B cell (primary cell): ENCODE results near the gene TMEM266. TPM values are rescaled to one million over a fixed set of nuclear protein-coding genes. Genes with fewer than 3 reads are reported as not detected.

ENCODE experiments used
- ATAC-seq: fragments of 200-7000 bp; cut with Tn5 transposase; one replicate; pipeline ENCODE4 v1.10.0; 2021; ENCODE audit warnings: low read depth, mild to moderate bottlenecking, moderate number of reproducible peaks, moderate library complexity
- CTCF ChIA-PET: fragments of 350-600 bp; sonication (Branson Sonifier 250); formaldehyde crosslinking; loops from one replicate; lab custom pipeline; 2021; ENCODE audit warnings: antibody characterized with exemption, inconsistent platforms; lab: Charles Lee
- POLR2A ChIA-PET: fragments of 350-600 bp; sonication (Branson Sonifier 250); formaldehyde crosslinking; loops from one replicate; lab custom pipeline; 2021; ENCODE audit warnings: antibody characterized with exemption; lab: Charles Lee
- DNase-seq: peaks from one replicate; pipeline ENCODE4 v3.0.0; 2013
- H2AFZ ChIP-seq: 2 replicates; pipeline ENCODE4 v1.6.1; 2012; ENCODE audit warnings: mild to moderate bottlenecking, low read depth, low read length; ENCODE audit not compliant: insufficient read depth, poor library complexity, severe bottlenecking
- H3K27ac ChIP-seq, 2 donors: 1 replicate in 1 of 2; 2 replicates in 1 of 2; pipeline ENCODE4 v1.5.1; 2012 to 2013; ENCODE audit warnings: low read length in 2 of 2, mild to moderate bottlenecking in 2 of 2, moderate library complexity in 1 of 2
- H3K27me3 ChIP-seq, 4 experiments: fragments of 200-600 bp in 1 of 4; sonication (generic) in 1 of 4; replicated peaks in 1 of 4; 1 replicate in 2 of 4; 2 replicates in 2 of 4; pipeline versions ENCODE4 v1.6.1 to v1.7.0; 2013 to 2016; ENCODE audit warnings: low read length in 3 of 4, mild to moderate bottlenecking in 2 of 4, mixed read lengths in 1 of 4, moderate library complexity in 1 of 4; ENCODE audit not compliant: insufficient read depth in 4 of 4, control insufficient read depth in 3 of 4; ENCODE audit errors: control extremely low read depth in 1 of 4
- H3K36me3 ChIP-seq, 2 experiments: replicated peaks in 1 of 2; 1 replicate in 1 of 2; 2 replicates in 1 of 2; pipeline versions ENCODE4 v1.6.1 to v1.7.1; 2013; ENCODE audit warnings: low read length in 1 of 2; ENCODE audit not compliant: insufficient read depth in 2 of 2, control insufficient read depth in 1 of 2; ENCODE audit errors: control extremely low read depth in 1 of 2, extremely low read depth in 1 of 2
- H3K4me1 ChIP-seq, 2 donors: fragments of 200-600 bp in 1 of 2; sonication (generic) in 1 of 2; 1 replicate in 1 of 2; 2 replicates in 1 of 2; pipeline versions ENCODE4 v1.5.1 to v1.6.1; 2013 to 2017; ENCODE audit warnings: low read length in 2 of 2; ENCODE audit not compliant: control insufficient read depth in 2 of 2, insufficient read depth in 2 of 2
- H3K4me2 ChIP-seq: replicated peaks from 2 replicates; pipeline ENCODE3; 2012; ENCODE audit warnings: mild to moderate bottlenecking, low read depth, low read length; ENCODE audit not compliant: poor library complexity, severe bottlenecking
- H3K4me3 ChIP-seq, 5 experiments: fragments of 200-600 bp in 1 of 5; sonication (generic) in 1 of 5; 1 replicate in 3 of 5; 2 replicates in 2 of 5; pipeline versions ENCODE4 v1.5.1 to v1.7.0; 2011 to 2016; ENCODE audit warnings: low read length in 4 of 5, mild to moderate bottlenecking in 4 of 5, low read depth in 2 of 5, control low read depth in 1 of 5, moderate library complexity in 1 of 5; ENCODE audit not compliant: insufficient read depth in 1 of 5; ENCODE audit errors: control extremely low read depth in 1 of 5, extremely low read depth in 1 of 5
- H3K79me2 ChIP-seq: fragments of 200-600 bp; sonication (generic); one replicate; pipeline ENCODE4 v1.6.0; 2016; ENCODE audit warnings: low read length; ENCODE audit not compliant: control insufficient read depth, insufficient read depth
- H3K9ac ChIP-seq: fragments of 200-600 bp; sonication (generic); 2 replicates; pipeline ENCODE4 v1.6.1; 2017; ENCODE audit warnings: mild to moderate bottlenecking, low read length, moderate library complexity
- H3K9me3 ChIP-seq, 3 donors: one replicate each; pipeline versions ENCODE4 v1.6.1 to v1.7.1; 2013; ENCODE audit warnings: low read length in 2 of 3; ENCODE audit not compliant: control insufficient read depth in 2 of 3, insufficient read depth in 1 of 3; ENCODE audit errors: control extremely low read depth in 1 of 3
- H4K20me1 ChIP-seq: 2 replicates; pipeline ENCODE4 v1.6.0; 2012; ENCODE audit warnings: mild to moderate bottlenecking, low read length; ENCODE audit not compliant: insufficient read depth, control insufficient read depth, poor library complexity, severe bottlenecking
- H3K27ac Mint-ChIP-seq: one replicate; pipeline ENCODE4 v1.8.0; 2021; ENCODE audit warnings: mixed read lengths
- H3K27me3 Mint-ChIP-seq: one replicate; pipeline ENCODE4 v1.8.0; 2021; ENCODE audit warnings: mixed read lengths
- H3K4me1 Mint-ChIP-seq: one replicate; pipeline ENCODE4 v1.8.0; 2021; ENCODE audit warnings: mixed read lengths
- H3K4me3 Mint-ChIP-seq: one replicate; pipeline ENCODE4 v1.8.0; 2021; ENCODE audit warnings: mixed read lengths
- H3K9me3 Mint-ChIP-seq: one replicate; pipeline ENCODE4 v1.8.0; 2022; ENCODE audit warnings: mixed read lengths; ENCODE audit not compliant: insufficient read depth
- EZH2 ChIP-seq: IDR thresholded peaks from 2 replicates; pipeline ENCODE4 v1.6.1; 2012; ENCODE audit warnings: borderline replicate concordance, low read depth, mild to moderate bottlenecking, moderate library complexity, low read length; ENCODE audit not compliant: insufficient read depth, poor library complexity, severe bottlenecking
- WGBS: methylation state at CpG from one replicate; pipeline ENCODE4 v1.1.5; 2013; ENCODE audit warnings: missing lambda C conversion rate; ENCODE audit not compliant: insufficient coverage; 5-methylcytosine and 5-hydroxymethylcytosine counted together
- intact Hi-C: fragments of 100-400 bp; cut with micrococcal nuclease; formaldehyde crosslinking; loops from one replicate; pipeline ENCODE4 v1.10.0; 2022
- polyA plus RNA-seq: library from polyadenylated mRNA; depleted of rRNA; stranded (reverse); fragments of >200 nt; gene quantifications from 2 replicates; pipeline ENCODE4 v1.2.3, GENCODE V29; 2012
- total RNA-seq, 2 donors: library from RNA; stranded (reverse); fragments of 120-200 nt in 1 of 2; gene quantifications; 1 replicate in 1 of 2; 2 replicates in 1 of 2; pipeline versions ENCODE4 v1.2.3 to v1.2.4, GENCODE V29; 2013 to 2022
- TF ChIP-seq, protein P1 (sequence below): fragments of 200-600 bp; IDR thresholded peaks from one replicate; pipeline ENCODE4 v1.8.0; 2022; ENCODE audit warnings: antibody characterized with exemption, mild to moderate bottlenecking

The TMEM266 gene
- total and polyA plus RNA-seq, 2 donors (not counting 1 experiment from before 2014, with no cell fraction given): not detected

DNA sequence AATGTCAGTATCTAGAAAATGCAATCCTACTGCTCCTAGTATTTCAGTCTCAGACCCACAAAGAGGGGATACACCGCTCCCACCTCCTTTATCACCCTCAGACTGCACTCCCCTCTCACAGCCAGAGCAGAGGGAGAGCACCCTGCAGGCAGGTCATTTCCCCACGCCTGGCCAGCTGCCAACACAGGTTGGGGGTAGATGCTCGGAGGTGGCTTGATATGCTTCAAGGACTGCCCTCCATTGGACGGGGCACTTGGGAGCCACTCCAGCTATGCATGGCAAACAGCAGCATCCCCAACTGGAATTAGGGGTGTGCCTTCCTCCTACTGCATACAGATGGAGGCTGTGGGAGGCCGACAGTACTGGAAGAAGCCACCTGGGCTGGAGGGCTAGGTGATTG lies 41.9 kb downstream of the TMEM266 start:
- Histone ChIP-seq H3K79me2 (no peaks in the 10 kb centered on the region), H3K27ac (no peak overlapping the region), H3K9ac (no peak overlapping the region), H3K9me3 (no peaks in the 10 kb centered on the region), H3K27me3 (peaks cover 0 to 11% (median 3%) of the 10 kb centered on the region in 4 experiments), H2AFZ (no peak overlapping the region), H3K36me3 (no peaks in the 10 kb centered on the region), H3K4me1 (no peaks in the 10 kb centered on the region), H3K4me2 (no peak overlapping the region), H3K4me3 (no peak overlapping the region), H4K20me1 (no peaks in the 10 kb centered on the region)
- no peak for TF ChIP-seq EZH2
- TF ChIP-seq, protein P1, sequence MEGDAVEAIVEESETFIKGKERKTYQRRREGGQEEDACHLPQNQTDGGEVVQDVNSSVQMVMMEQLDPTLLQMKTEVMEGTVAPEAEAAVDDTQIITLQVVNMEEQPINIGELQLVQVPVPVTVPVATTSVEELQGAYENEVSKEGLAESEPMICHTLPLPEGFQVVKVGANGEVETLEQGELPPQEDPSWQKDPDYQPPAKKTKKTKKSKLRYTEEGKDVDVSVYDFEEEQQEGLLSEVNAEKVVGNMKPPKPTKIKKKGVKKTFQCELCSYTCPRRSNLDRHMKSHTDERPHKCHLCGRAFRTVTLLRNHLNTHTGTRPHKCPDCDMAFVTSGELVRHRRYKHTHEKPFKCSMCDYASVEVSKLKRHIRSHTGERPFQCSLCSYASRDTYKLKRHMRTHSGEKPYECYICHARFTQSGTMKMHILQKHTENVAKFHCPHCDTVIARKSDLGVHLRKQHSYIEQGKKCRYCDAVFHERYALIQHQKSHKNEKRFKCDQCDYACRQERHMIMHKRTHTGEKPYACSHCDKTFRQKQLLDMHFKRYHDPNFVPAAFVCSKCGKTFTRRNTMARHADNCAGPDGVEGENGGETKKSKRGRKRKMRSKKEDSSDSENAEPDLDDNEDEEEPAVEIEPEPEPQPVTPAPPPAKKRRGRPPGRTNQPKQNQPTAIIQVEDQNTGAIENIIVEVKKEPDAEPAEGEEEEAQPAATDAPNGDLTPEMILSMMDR: no peak
- no peak overlapping the region for H3K27ac Mint-ChIP-seq
- CTCF ChIA-PET: no interaction called here
- H3K4me3 Mint-ChIP-seq: no peak overlapping the region
- H3K27me3 Mint-ChIP-seq: peaks cover 46% of the 10 kb centered on the region
- H3K9me3 Mint-ChIP-seq: no peaks in the 10 kb centered on the region
- ATAC-seq (no peak), DNase-seq (no peak)
- POLR2A ChIA-PET: no interaction called here
- intact Hi-C loops: no loop called here
- WGBS: 93% methylated on average over 4 of the region's 5 CpGs
- no peaks in the 10 kb centered on the region for H3K4me1 Mint-ChIP-seq

DNA sequence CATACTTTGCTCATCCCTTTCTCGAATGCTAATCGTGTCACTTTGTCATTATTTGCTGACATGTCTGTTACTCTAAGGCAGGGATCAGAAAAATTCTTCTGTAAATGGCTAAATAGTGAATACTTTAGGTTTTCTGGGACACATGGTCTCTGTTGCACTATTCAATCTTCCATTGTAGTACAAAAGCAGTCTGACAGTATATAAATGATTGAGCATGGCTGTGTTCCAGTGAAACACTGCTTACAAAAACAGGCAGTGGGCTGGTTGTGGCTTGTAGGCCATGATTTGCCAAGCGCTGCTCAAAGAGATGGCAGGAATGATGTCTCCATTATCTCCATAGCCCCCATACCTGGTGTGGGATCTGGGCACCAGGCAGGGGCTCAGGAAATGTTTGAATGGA lies 45.6 kb downstream of the TMEM266 start:
- no peaks in the 10 kb centered on the region for H3K4me1 Mint-ChIP-seq
- H3K4me2 ChIP-seq: no peak overlapping the region
- CTCF ChIA-PET: no interaction called here
- POLR2A ChIA-PET: no interaction called here
- H3K4me3 ChIP-seq: no peak overlapping the region
- ATAC-seq (no peak), DNase-seq (no peak)
- no peaks in the 10 kb centered on the region for H3K4me1 ChIP-seq
- no peaks in the 10 kb centered on the region for H3K79me2 ChIP-seq
- no peak overlapping the region for H3K27ac Mint-ChIP-seq
- H3K9me3 Mint-ChIP-seq: no peaks in the 10 kb centered on the region
- H4K20me1 ChIP-seq: no peaks in the 10 kb centered on the region
- TF ChIP-seq, protein P1: no peak
- TF ChIP-seq EZH2: no peak
- no peaks in the 10 kb centered on the region for H3K36me3 ChIP-seq
- peaks cover 35% of the 10 kb centered on the region for H3K27me3 Mint-ChIP-seq
- no peaks in the 10 kb centered on the region for H3K9me3 ChIP-seq
- H3K9ac ChIP-seq: no peak overlapping the region
- H3K4me3 Mint-ChIP-seq: no peak overlapping the region
- H3K27me3 ChIP-seq: peaks cover 0 to 3% (median 1%) of the 10 kb centered on the region in 4 experiments
- WGBS: 100% methylated on average over 1 of the region's 3 CpGs
- H3K27ac ChIP-seq: no peak overlapping the region
- no peak overlapping the region for H2AFZ ChIP-seq
- intact Hi-C loops: no loop called here
